Rectal smooth muscle tissue (tissue), 1 donor: ENCODE measurements around the gene EPB41L2.

Experiments
- H3K27ac ChIP-seq: one replicate; pipeline ENCODE4 v1.7.0; 2013; ENCODE audit warnings: low read depth, low read length, inconsistent platforms
- H3K27me3 ChIP-seq: one replicate; pipeline ENCODE4 v1.7.0; 2013; ENCODE audit warnings: low read length; ENCODE audit not compliant: control insufficient read depth, insufficient read depth
- H3K36me3 ChIP-seq: one replicate; pipeline ENCODE4 v1.7.0; 2013; ENCODE audit warnings: low read length; ENCODE audit not compliant: control insufficient read depth, insufficient read depth
- H3K4me1 ChIP-seq: one replicate; pipeline ENCODE4 v1.7.0; 2013; ENCODE audit warnings: low read length; ENCODE audit not compliant: control insufficient read depth, insufficient read depth
- H3K4me3 ChIP-seq: one replicate; pipeline ENCODE4 v1.7.0; 2013; ENCODE audit warnings: low read length
- H3K9ac ChIP-seq: one replicate; pipeline ENCODE4 v1.7.0; 2013; ENCODE audit warnings: low read length

Gene EPB41L2

DNA sequence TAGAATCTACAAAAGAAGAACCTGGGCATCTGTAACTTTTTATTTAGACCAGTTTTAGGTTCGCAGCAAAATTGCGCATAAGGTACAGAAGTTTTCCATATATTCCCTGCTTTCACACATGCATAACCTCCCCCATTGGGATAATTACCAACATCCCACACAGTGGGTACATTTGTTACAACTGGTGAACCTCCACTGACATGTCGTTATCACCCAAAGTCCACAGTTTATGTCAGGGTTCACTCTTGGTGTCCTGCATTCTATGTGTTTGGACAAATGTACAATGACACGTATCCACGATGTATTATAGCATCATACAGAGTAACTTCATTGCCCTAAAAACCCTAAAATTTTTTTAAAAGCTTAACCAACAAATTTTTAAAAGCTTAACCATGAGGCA lies 126.1 kb downstream of the EPB41L2 start:
- Histone ChIP-seq H3K27me3 (no peaks in the 10 kb centered on the region), H3K4me3 (no peak overlapping the region), H3K4me1 (no peaks in the 10 kb centered on the region), H3K9ac (no peak overlapping the region), H3K27ac (no peak overlapping the region), H3K36me3 (no peaks in the 10 kb centered on the region)

- no peaks in the 10 kb centered on the region for H3K36me3 ChIP-seq
- no peak overlapping the region for H3K9ac ChIP-seq
- H3K4me3 ChIP-seq = no peak overlapping the region
- H3K27ac ChIP-seq = no peak overlapping the region
- H3K4me1 ChIP-seq = no peaks in the 10 kb centered on the region
- H3K27me3 ChIP-seq = no peaks in the 10 kb centered on the region
These were observed 127.1 kb downstream of the EPB41L2 start for GRCh38 chr6:130935978-130936377.

DNA sequence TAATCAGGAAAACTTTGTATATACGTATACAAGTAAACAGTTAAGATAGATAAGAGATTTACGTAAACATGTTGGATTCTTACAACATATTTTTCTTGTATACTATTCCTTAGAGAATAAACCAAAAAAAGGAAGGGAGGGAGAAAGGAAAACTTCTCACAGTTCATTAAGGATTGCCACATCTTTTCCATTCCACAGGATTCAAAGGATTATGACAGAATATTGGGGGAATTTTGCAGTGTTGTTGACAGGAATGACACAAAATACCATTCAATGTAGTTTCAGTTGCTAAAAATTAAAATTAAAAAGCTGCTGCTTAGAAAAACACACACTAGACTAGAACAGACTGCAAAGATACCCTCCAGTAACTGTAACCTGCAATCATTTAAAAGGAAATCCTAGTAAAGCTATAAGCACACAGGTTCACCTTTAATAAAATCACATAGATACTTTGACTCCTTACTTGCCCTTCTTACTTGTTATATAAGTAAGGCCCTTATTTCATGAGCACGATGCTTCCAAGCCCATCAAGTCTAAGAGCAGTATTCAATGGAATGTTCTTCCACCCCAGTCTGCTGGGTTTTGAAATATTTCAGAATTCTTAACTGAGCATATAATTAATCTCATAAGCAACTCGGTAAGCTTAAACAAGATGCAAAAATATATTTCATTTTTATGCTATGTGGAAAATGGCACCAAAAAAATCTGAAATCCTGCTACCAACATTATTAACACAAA lies 128.0 kb downstream of the EPB41L2 start:
- no peak overlapping the region for H3K27ac ChIP-seq
- no peaks in the 10 kb centered on the region for H3K27me3 ChIP-seq
- no peak overlapping the region for H3K4me3 ChIP-seq
- H3K4me1 ChIP-seq = no peaks in the 10 kb centered on the region
- H3K9ac ChIP-seq = no peak overlapping the region
- no peaks in the 10 kb centered on the region for H3K36me3 ChIP-seq

DNA sequence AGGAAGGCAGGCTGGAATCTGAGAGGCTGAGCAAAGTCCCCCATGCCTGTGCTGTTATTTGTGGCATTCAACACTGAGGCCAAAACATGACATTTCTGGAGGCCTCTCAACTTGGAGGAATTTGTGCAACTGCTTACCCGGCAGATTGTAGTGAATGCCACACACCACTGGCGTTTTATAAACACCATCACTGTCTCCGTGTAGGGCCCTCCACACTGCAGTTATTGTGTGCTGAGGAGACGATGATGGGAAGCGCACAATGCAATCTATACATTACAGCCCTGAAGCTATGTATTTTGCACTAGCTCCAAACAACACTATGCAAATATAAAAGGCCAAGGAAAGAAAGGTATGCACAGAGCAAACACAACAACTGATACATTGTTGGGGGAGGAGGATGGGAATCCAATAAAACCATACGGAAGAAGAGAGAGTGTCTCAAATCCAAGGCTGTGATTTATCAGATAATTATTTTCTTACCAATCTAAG lies 129.3 kb downstream of the EPB41L2 start:
- no peaks in the 10 kb centered on the region for H3K27me3 ChIP-seq
- no peaks in the 10 kb centered on the region for H3K36me3 ChIP-seq
- H3K27ac ChIP-seq = no peak overlapping the region
- H3K4me3 ChIP-seq = no peak overlapping the region
- H3K9ac ChIP-seq = no peak overlapping the region
- H3K4me1 ChIP-seq = no peaks in the 10 kb centered on the region

GRCh38 chr6:130932921-130933320 lies 130.1 kb downstream of the EPB41L2 start:
- no peaks in the 10 kb centered on the region for H3K27me3 ChIP-seq
- no peaks in the 10 kb centered on the region for H3K4me1 ChIP-seq
- H3K9ac ChIP-seq = no peak overlapping the region
- H3K4me3 ChIP-seq = no peak overlapping the region
- H3K36me3 ChIP-seq = no peaks in the 10 kb centered on the region
- no peak overlapping the region for H3K27ac ChIP-seq

GRCh38 chr6:130932438-130932837 lies 130.6 kb downstream of the EPB41L2 start:
- no peaks in the 10 kb centered on the region for H3K4me1 ChIP-seq
- H3K9ac ChIP-seq = no peak overlapping the region
- H3K36me3 ChIP-seq = no peaks in the 10 kb centered on the region
- no peak overlapping the region for H3K27ac ChIP-seq
- no peaks in the 10 kb centered on the region for H3K27me3 ChIP-seq
- no peak overlapping the region for H3K4me3 ChIP-seq

DNA sequence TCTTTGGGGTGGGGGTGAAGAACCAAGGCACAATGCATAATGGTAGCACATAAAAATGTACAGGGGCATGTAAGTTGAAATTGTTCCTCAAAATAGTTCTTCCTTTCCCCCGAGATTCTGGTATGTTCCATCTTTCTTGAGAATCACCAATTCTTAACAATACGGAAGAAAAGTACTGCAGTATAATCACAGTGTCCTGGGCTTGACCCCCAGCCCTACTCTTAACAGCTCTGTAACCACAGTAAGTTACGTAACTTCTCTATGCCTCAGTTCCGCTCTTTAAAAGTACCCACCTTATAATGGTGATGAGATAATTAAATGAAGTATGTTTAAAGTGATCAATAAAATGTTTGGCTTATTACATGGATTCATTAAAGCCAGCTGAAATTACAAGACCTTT lies 131.4 kb downstream of the EPB41L2 start:
- Histone ChIP-seq H3K27ac (no peak overlapping the region), H3K36me3 (no peaks in the 10 kb centered on the region), H3K9ac (no peak overlapping the region), H3K4me1 (no peaks in the 10 kb centered on the region), H3K4me3 (no peak overlapping the region), H3K27me3 (no peaks in the 10 kb centered on the region)

DNA sequence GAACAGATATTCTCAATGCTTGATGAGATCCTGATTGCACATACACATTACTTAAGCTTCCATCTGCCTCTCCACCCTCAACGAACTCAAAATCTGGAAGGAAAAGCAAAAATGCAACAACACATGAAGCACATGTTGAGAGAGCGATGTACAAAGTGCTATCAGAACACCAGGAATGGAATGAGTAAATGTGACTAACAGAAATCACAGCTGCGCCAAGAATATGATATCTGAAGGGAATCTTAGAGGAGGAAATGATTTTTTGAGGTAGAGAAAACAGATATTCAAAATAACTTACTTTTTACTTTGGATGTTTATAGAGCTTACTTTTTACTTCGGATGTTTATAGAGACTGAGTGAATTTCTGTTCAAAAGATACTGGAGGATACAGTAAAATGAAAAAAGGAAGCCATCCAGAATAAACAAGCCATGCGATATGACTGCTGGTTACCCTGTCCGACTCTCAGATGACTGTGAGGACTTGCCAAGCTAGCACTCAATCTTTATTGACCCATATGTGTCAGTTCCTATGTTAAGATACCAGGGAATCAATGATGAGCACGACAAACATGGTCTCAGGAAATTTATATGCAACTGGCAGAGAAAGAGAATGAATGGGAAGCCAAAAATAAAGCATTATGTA lies 133.9 kb downstream of the EPB41L2 start:
- Histone ChIP-seq H3K4me1 (no peaks in the 10 kb centered on the region), H3K4me3 (no peak overlapping the region), H3K36me3 (no peaks in the 10 kb centered on the region), H3K9ac (no peak overlapping the region), H3K27me3 (no peaks in the 10 kb centered on the region), H3K27ac (peak overlapping the region; percentile 16)

DNA sequence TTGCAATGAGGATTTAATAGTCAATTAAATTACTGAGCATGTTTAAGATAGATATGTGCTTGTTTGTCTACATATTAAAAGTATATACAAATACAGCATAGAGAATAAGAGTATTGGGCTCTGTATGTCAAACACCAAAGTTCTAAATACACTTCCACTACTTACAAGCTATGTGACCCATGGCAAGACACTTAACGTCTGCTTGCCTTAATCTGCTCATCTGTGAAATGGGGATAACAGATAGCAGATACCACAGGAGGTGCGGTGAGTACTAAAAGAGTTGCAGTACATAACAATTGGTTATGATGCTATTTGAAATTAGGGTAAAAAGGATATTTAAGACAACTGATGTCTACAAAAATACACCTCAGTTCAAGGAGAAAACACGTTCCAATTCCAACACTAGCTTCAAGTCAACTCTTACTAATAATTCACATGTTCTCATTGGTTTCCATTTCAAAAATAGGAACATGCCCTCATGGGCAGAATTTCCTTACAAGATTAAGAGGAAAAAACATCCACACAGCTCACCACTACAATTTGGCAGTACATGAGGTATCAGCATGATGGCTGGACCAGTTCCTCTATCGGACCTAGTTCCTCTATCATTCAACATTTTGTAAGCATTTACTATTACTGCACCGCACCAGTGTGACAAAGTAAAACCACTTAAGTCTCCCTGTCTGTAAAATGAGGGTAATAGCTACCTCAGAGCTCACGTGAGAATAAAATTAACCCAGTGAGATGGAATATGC lies 134.7 kb downstream of the EPB41L2 start:
- H3K9ac ChIP-seq = no peak overlapping the region
- H3K4me1 ChIP-seq = no peaks in the 10 kb centered on the region
- no peaks in the 10 kb centered on the region for H3K36me3 ChIP-seq
- peak overlapping the region; percentile 16 for H3K27ac ChIP-seq
- H3K27me3 ChIP-seq = no peaks in the 10 kb centered on the region
- no peak overlapping the region for H3K4me3 ChIP-seq

GRCh38 chr6:130927305-130927704 lies 135.7 kb downstream of the EPB41L2 start:
- H3K27me3 ChIP-seq = no peaks in the 10 kb centered on the region
- no peaks in the 10 kb centered on the region for H3K4me1 ChIP-seq
- H3K9ac ChIP-seq = no peak overlapping the region
- no peaks in the 10 kb centered on the region for H3K36me3 ChIP-seq
- H3K4me3 ChIP-seq = no peak overlapping the region
- H3K27ac ChIP-seq = no peak overlapping the region

DNA sequence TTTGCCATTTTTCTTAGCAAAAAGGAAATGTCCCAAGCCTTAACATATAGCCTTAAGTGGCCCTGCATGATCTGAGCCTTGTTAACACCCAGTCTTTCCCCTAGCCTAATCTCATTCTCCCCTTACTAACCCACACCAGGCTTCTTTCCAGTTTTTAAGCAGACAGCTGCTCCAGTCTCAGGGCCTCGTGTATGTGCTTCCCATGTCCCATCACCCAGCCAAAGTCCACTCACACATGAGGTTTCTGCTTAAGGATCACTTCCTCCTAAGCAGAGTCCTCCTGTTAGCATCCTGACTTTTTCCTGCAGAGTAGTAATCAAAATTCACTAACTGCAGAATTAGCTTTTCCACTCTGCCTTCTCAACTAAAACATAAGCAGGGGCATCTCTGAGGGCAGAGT lies 139.7 kb downstream of the EPB41L2 start:
- Histone ChIP-seq H3K4me3 (no peak overlapping the region), H3K4me1 (no peaks in the 10 kb centered on the region), H3K27me3 (no peaks in the 10 kb centered on the region), H3K9ac (no peak overlapping the region), H3K27ac (no peak overlapping the region), H3K36me3 (no peaks in the 10 kb centered on the region)

DNA sequence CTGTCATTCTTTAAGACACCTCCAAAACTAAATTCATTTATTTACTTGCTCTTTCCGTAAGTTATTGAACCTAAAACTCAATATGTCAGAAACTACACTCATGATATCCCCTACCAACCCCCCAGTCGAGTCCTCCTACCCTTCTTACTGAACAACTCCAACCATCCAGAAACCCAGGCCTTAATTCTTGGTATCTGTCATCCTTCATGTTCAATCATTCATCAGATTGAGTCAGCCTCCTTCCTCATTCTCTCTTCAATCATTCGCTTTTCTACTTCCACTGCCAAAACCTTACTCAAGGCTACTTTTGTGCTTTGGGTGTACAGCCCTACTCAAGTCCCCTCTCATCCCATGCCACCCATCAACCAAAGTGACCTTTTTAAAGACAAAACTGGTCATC lies 140.1 kb downstream of the EPB41L2 start:
- Histone ChIP-seq H3K4me3 (no peak overlapping the region), H3K36me3 (no peaks in the 10 kb centered on the region), H3K9ac (no peak overlapping the region), H3K4me1 (no peaks in the 10 kb centered on the region), H3K27ac (no peak overlapping the region), H3K27me3 (no peaks in the 10 kb centered on the region)
